ENCODE data around the gene LRRC4C. TPM values are rescaled to one million over a fixed set of nuclear protein-coding genes. Genes with fewer than 3 reads are reported as not detected.
A peak's percentile ranks its signal among the peaks of the same experiment; 100 is the strongest.

Gene LRRC4C
- total and polyA plus RNA-seq, 4 experiments from 2014 or later: not detected

DNA sequence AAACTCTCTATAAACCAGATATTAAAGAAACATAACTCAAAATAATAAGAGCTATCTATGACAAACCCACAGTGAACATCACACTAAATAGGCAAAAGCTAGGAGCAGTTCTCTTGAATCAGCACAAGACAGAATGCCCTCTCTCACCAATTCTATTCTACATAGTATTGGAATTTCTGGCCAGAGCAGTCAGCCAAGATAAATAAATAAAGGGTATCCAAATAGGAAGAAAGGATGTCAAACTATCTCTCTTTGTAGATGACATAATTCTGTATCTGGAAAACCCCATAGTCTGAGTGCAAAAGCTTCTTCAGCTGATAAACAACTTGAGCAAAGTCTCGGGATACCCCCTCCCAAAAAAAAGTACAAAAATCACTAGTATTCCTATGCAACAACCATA lies 359.8 kb downstream of the LRRC4C start:
- no peak for DNase-seq
- Histone ChIP-seq H3K27ac (ENCODE audit: low read depth, low read length) (no peak overlapping the region), H3K36me3 (ENCODE audit: insufficient read depth, low read length) (no peaks in the 10 kb centered on the region), H3K4me3 (ENCODE audit: low read length in 2 of 2) (no peak overlapping the region), H3K4me1 (ENCODE audit: insufficient read depth, low read length) (no peaks in the 10 kb centered on the region), H3K9me3 (ENCODE audit: control insufficient read depth in 1 of 2, low read length in 2 of 2) (no peaks in the 10 kb centered on the region), H3K27me3 (ENCODE audit: insufficient read depth, low read length) (no peaks in the 10 kb centered on the region)
- ChIA-PET POLR2A (ENCODE audit: partially characterized antibody) (no interaction called here), CTCF (ENCODE audit: partially characterized antibody) (no interaction called here)
- Mint-ChIP-seq H3K27ac (no peak overlapping the region), H3K4me3 (no peak overlapping the region), H3K4me1 (no peaks in the 10 kb centered on the region), H3K9me3 (peaks cover 0 to 37% (median 25%) of the 10 kb centered on the region in 8 donors), H3K27me3 (no peaks in the 10 kb centered on the region), H3K36me3 (no peaks in the 10 kb centered on the region)
- intact Hi-C loops (cut with micrococcal nuclease): no loop called here

DNA sequence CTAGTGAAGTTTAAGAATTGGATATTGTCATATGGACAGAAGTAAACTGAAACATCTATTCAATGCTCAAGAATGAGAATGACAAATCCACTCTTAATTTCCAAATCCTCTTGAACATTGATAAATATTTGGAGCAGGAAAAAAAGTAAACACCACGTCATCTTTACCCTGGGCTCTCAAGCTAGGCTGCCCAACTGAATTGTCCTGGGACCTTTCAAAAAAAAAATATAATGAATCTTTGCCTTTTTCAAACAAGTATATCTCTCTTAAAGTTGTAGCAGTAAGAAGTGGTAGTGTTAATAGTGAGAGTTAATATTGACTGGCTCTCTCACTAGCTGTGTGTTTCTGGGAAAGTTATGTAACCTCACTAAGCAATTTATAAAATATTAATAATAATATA lies 374.3 kb downstream of the LRRC4C start:
- no peaks in the 10 kb centered on the region for H3K9me3 ChIP-seq (ENCODE audit: control insufficient read depth in 1 of 2, low read length in 2 of 2)
- intact Hi-C loops (cut with micrococcal nuclease): no loop called here
- Mint-ChIP-seq H3K4me1 (no peaks in the 10 kb centered on the region), H3K9me3 (peaks cover 0 to 21% (median 8%) of the 10 kb centered on the region in 8 donors), H3K27ac (no peak overlapping the region), H3K4me3 (no peak overlapping the region), H3K36me3 (no peaks in the 10 kb centered on the region), H3K27me3 (no peaks in the 10 kb centered on the region)
- POLR2A ChIA-PET (ENCODE audit: partially characterized antibody): no interaction called here
- H3K27ac ChIP-seq (ENCODE audit: low read depth, low read length): no peak overlapping the region
- DNase-seq: no peak
- H3K36me3 ChIP-seq (ENCODE audit: insufficient read depth, low read length): no peaks in the 10 kb centered on the region
- CTCF ChIA-PET (ENCODE audit: partially characterized antibody): no interaction called here
- H3K4me3 ChIP-seq (ENCODE audit: low read length in 2 of 2): no peak overlapping the region
- H3K4me1 ChIP-seq (ENCODE audit: insufficient read depth, low read length): no peaks in the 10 kb centered on the region
- no peaks in the 10 kb centered on the region for H3K27me3 ChIP-seq (ENCODE audit: insufficient read depth, low read length)

DNA sequence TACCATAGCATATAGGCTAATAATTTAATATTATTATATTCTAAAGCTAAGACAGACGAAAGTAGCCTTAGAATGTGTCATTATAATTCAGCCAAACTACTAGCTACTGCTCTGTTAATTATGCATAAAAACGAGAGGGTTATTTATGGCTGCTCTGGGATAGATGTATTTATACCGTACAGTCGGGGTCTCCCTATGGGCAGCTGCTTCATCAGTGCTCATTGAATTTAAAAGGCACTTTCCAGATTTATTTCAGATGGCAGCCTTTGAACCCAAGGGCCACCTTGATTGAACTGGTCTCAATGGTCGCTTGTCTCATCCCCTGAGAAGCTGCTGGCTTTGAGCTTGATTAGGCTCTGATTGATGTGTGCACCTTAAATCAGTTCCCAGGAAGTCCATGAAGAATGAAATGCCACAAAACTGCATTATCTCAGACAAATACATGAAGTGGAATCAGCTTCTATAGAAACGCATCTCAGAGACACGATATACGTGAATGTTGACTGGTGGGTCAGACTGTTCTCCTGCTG lies 377.6 kb downstream of the LRRC4C start:
- Mint-ChIP-seq H3K27me3 (no peaks in the 10 kb centered on the region), H3K4me1 (no peaks in the 10 kb centered on the region), H3K9me3 (peaks cover 2 to 37% (median 21%) of the 10 kb centered on the region in 8 donors), H3K4me3 (no peak overlapping the region), H3K27ac (no peak overlapping the region), H3K36me3 (no peaks in the 10 kb centered on the region)
- Histone ChIP-seq H3K36me3 (ENCODE audit: insufficient read depth, low read length) (no peaks in the 10 kb centered on the region), H3K4me3 (ENCODE audit: low read length in 2 of 2) (no peak overlapping the region), H3K9me3 (ENCODE audit: control insufficient read depth in 1 of 2, low read length in 2 of 2) (no peaks in the 10 kb centered on the region), H3K27me3 (ENCODE audit: insufficient read depth, low read length) (no peaks in the 10 kb centered on the region), H3K27ac (ENCODE audit: low read depth, low read length) (no peak overlapping the region), H3K4me1 (ENCODE audit: insufficient read depth, low read length) (no peaks in the 10 kb centered on the region)
- intact Hi-C loops (cut with micrococcal nuclease): no loop called here
- DNase-seq: no peak
- POLR2A ChIA-PET (ENCODE audit: partially characterized antibody): no interaction called here
- CTCF ChIA-PET (ENCODE audit: partially characterized antibody): no interaction called here

DNA sequence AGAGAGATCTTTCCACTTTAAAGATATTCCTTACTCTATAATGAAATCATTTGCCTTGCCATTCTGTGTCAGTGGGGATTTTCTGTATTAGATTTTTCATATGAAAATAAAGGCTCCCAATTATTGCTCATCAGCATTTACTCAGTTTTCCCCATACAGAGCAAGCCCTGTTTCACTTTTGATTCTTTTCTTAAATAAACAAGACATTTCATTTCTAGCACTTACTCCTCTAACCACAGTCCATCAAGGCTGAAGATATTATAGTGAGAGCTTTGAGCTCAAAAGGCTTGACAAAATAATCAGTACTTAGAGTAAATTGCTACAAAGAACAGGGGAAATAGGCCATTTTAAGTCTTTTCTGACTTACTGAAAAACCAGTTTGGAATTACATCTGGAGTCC lies 385.1 kb downstream of the LRRC4C start:
- no peaks in the 10 kb centered on the region for H3K36me3 ChIP-seq (ENCODE audit: insufficient read depth, low read length)
- ChIA-PET POLR2A (ENCODE audit: partially characterized antibody) (no interaction called here), CTCF (ENCODE audit: partially characterized antibody) (no interaction called here)
- Mint-ChIP-seq H3K4me3 (no peak overlapping the region), H3K27me3 (no peaks in the 10 kb centered on the region), H3K36me3 (no peaks in the 10 kb centered on the region), H3K4me1 (no peaks in the 10 kb centered on the region), H3K9me3 (peaks cover 2 to 35% (median 27%) of the 10 kb centered on the region in 8 donors), H3K27ac (no peak overlapping the region)
- no peak for DNase-seq
- intact Hi-C loops (cut with micrococcal nuclease): no loop called here
- no peaks in the 10 kb centered on the region for H3K27me3 ChIP-seq (ENCODE audit: insufficient read depth, low read length)
- H3K4me3 ChIP-seq (ENCODE audit: low read length in 2 of 2): no peak overlapping the region
- H3K27ac ChIP-seq (ENCODE audit: low read depth, low read length): no peak overlapping the region
- H3K9me3 ChIP-seq (ENCODE audit: control insufficient read depth in 1 of 2, low read length in 2 of 2): peaks cover 0 to 4% of the 10 kb centered on the region in 2 donors
- H3K4me1 ChIP-seq (ENCODE audit: insufficient read depth, low read length): no peaks in the 10 kb centered on the region

DNA sequence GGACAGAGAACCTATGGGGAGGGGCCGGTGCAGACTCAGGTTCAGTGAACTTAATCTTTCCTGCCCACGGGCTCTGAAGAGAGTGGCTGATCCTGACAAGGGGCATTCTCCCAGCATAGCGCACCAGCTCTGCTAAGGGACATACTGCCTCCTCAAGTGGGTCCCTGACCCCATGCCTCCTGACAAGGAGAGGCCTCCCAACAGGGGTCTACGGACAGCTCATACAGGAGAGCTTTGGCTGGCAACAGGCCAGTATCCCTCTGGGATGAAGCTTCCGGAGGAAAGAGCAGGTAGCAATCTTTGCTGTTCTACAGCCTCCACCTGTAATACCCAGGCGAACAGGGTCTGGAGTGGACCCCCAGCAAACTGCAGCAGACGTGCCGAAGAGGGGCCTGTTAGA lies 394.0 kb downstream of the LRRC4C start:
- Mint-ChIP-seq H3K4me3 (no peak overlapping the region), H3K9me3 (peaks cover 4 to 48% (median 36%) of the 10 kb centered on the region in 8 donors), H3K27ac (no peak overlapping the region), H3K4me1 (no peaks in the 10 kb centered on the region), H3K36me3 (no peaks in the 10 kb centered on the region), H3K27me3 (no peaks in the 10 kb centered on the region)
- no peaks in the 10 kb centered on the region for H3K4me1 ChIP-seq (ENCODE audit: insufficient read depth, low read length)
- intact Hi-C loops (cut with micrococcal nuclease): no loop called here
- peak in 1 of 5 donors; percentile 6 for DNase-seq
- no peak overlapping the region for H3K4me3 ChIP-seq (ENCODE audit: low read length in 2 of 2)
- ChIA-PET POLR2A (ENCODE audit: partially characterized antibody) (no interaction called here), CTCF (ENCODE audit: partially characterized antibody) (no interaction called here)
- no peaks in the 10 kb centered on the region for H3K27me3 ChIP-seq (ENCODE audit: insufficient read depth, low read length)
- H3K36me3 ChIP-seq (ENCODE audit: insufficient read depth, low read length): no peaks in the 10 kb centered on the region
- H3K9me3 ChIP-seq (ENCODE audit: control insufficient read depth in 1 of 2, low read length in 2 of 2): no peaks in the 10 kb centered on the region
- no peak overlapping the region for H3K27ac ChIP-seq (ENCODE audit: low read depth, low read length)

DNA sequence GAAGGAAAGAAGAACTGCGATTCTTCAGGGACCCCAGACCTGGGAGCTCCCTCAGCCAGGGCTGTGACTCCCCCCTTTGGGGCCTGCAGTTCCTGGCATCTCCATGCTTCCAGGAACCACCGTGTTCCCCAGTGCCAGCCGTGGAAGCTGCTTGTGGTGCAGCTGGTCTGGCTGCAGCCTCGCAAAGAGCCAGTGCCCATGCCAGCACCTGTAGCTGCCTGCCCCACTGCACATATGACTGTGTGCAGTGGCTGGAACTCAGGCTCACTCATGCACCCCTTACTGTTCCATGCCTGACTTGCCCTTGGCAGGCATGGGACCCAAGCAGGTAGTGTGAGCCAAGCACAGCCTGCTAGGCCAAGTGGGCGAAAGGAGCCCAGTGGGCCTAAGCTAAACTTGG lies 401.3 kb downstream of the LRRC4C start:
- Mint-ChIP-seq H3K27ac (no peak overlapping the region), H3K27me3 (no peaks in the 10 kb centered on the region), H3K36me3 (no peaks in the 10 kb centered on the region), H3K4me1 (no peaks in the 10 kb centered on the region), H3K9me3 (peaks cover 0 to 33% (median 18%) of the 10 kb centered on the region in 8 donors), H3K4me3 (no peak overlapping the region)
- Histone ChIP-seq H3K4me3 (ENCODE audit: low read length in 2 of 2) (no peak overlapping the region), H3K4me1 (ENCODE audit: insufficient read depth, low read length) (no peaks in the 10 kb centered on the region), H3K36me3 (ENCODE audit: insufficient read depth, low read length) (no peaks in the 10 kb centered on the region), H3K9me3 (ENCODE audit: control insufficient read depth in 1 of 2, low read length in 2 of 2) (no peaks in the 10 kb centered on the region), H3K27ac (ENCODE audit: low read depth, low read length) (no peak overlapping the region), H3K27me3 (ENCODE audit: insufficient read depth, low read length) (no peaks in the 10 kb centered on the region)
- DNase-seq: no peak
- intact Hi-C loops (cut with micrococcal nuclease): no loop called here
- ChIA-PET CTCF (ENCODE audit: partially characterized antibody) (no interaction called here), POLR2A (ENCODE audit: partially characterized antibody) (no interaction called here)

DNA sequence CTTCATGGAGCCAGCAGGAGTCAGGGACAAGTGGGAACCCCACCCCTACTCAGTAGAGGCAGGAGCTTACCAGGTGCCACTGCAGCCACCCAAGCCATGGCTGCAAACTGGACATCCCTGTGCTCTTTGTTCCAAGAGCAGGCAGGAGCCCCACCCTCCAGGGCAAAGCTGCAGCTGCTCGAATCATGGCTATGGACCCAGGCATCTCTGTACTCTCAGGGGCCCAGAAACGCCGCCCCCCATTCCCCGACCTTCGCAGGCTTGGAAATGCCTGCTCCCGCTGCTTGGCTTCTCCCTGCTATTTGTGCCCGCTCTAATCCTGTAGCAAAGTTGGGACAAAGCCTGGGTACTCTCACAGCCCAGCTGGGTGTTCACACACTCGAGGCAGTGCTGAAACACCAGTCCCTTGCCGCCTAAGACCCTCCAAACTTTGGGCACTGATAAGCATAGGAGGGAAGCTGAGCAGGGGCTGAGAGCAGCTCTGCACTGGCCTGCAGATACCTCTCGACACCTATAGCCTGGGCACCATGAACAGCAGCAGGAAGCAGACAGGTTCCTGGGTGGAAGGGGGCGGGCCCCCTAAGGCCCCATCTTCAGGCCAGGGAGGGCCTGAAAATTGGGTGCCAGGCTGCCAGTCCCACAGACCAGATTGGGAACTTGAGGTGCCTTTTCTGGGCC lies 402.4 kb downstream of the LRRC4C start:
- Histone ChIP-seq H3K27me3 (ENCODE audit: insufficient read depth, low read length) (no peaks in the 10 kb centered on the region), H3K27ac (ENCODE audit: low read depth, low read length) (no peak overlapping the region), H3K36me3 (ENCODE audit: insufficient read depth, low read length) (no peaks in the 10 kb centered on the region), H3K4me1 (ENCODE audit: insufficient read depth, low read length) (no peaks in the 10 kb centered on the region), H3K4me3 (ENCODE audit: low read length in 2 of 2) (no peak overlapping the region), H3K9me3 (ENCODE audit: control insufficient read depth in 1 of 2, low read length in 2 of 2) (no peaks in the 10 kb centered on the region)
- H3K27me3 Mint-ChIP-seq: no peaks in the 10 kb centered on the region
- peaks cover 0 to 35% (median 21%) of the 10 kb centered on the region in 8 donors for H3K9me3 Mint-ChIP-seq
- POLR2A ChIA-PET (ENCODE audit: partially characterized antibody): no interaction called here
- H3K36me3 Mint-ChIP-seq: no peaks in the 10 kb centered on the region
- CTCF ChIA-PET (ENCODE audit: partially characterized antibody): no interaction called here
- intact Hi-C loops (cut with micrococcal nuclease): no loop called here
- no peaks in the 10 kb centered on the region for H3K4me1 Mint-ChIP-seq
- DNase-seq: no peak
- no peak overlapping the region for H3K27ac Mint-ChIP-seq
- no peak overlapping the region for H3K4me3 Mint-ChIP-seq
